Measurements from ENCODE around the gene MAP3K5.

DNA sequence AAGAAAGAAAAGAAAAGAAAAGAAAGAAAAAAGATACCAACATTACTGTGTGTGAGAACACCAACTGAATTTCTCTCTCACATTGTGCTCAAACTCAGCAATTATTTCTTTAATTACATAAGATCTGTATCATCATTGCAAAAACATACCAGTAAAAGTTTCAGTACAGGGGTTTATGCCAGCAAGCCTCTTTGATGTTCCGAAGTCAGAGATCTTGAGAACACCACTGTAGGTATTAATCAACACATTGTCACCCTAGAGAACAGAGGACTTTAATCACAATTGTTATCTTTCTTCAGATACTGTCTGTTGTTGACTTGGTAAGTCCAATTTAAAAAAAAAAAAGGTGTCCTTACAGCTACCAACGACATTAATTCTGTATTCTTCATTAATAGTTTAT is 181.1 kb downstream of the MAP3K5 start:
- TF ChIP-seq, protein P1, sequence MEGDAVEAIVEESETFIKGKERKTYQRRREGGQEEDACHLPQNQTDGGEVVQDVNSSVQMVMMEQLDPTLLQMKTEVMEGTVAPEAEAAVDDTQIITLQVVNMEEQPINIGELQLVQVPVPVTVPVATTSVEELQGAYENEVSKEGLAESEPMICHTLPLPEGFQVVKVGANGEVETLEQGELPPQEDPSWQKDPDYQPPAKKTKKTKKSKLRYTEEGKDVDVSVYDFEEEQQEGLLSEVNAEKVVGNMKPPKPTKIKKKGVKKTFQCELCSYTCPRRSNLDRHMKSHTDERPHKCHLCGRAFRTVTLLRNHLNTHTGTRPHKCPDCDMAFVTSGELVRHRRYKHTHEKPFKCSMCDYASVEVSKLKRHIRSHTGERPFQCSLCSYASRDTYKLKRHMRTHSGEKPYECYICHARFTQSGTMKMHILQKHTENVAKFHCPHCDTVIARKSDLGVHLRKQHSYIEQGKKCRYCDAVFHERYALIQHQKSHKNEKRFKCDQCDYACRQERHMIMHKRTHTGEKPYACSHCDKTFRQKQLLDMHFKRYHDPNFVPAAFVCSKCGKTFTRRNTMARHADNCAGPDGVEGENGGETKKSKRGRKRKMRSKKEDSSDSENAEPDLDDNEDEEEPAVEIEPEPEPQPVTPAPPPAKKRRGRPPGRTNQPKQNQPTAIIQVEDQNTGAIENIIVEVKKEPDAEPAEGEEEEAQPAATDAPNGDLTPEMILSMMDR (IDR thresholded peaks at IDR 0.05), result no peak
- TF ChIP-seq POLR2AphosphoS5 (IDR thresholded peaks at IDR 0.05; ENCODE audit: low read depth, low read length), result no peak
- peak; percentile 43; the same call in 1 of the 2 replicates for TF ChIP-seq TCF7L2 (IDR thresholded peaks at IDR 0.05; ENCODE audit: low read depth, low read length)

Data from Panc1 (cell line).